HG02588 (cell line): ENCODE data around the gene IL21R.

Source experiments
- ATAC-seq: cut with Tn5 transposase; IDR thresholded peaks from one replicate; pipeline ENCODE4 v1.9.1; 2021; ENCODE audit warnings: mild to moderate bottlenecking, moderate library complexity; ENCODE audit not compliant: unreplicated experiment

The IL21R gene

GRCh38 chr16:27482397-27483087, 80.6 kb downstream of the IL21R start:
- ATAC-seq, result no peak

- ATAC-seq, result no peak
Measured at GRCh38 chr16:27483088-27483437, 81.1 kb downstream of the IL21R start.

GRCh38 chr16:27483624-27484023, 81.7 kb downstream of the IL21R start:
- ATAC-seq, result no peak

GRCh38 chr16:27485126-27485525, 83.2 kb downstream of the IL21R start:
- no peak for ATAC-seq

GRCh38 chr16:27485811-27486210, 83.8 kb downstream of the IL21R start:
- no peak for ATAC-seq

- no peak for ATAC-seq
Measured at GRCh38 chr16:27486344-27486743, 84.4 kb downstream of the IL21R start.

GRCh38 chr16:27486760-27487159, 84.8 kb downstream of the IL21R start:
- ATAC-seq, result no peak

GRCh38 chr16:27489421-27489820, 87.4 kb downstream of the IL21R start:
- ATAC-seq, result no peak

GRCh38 chr16:27489906-27490305, 87.9 kb downstream of the IL21R start:
- no peak for ATAC-seq

GRCh38 chr16:27491894-27492587, 90.1 kb downstream of the IL21R start:
- ATAC-seq, result no peak

GRCh38 chr16:27492588-27492979, 90.6 kb downstream of the IL21R start:
- ATAC-seq, result no peak

- no peak for ATAC-seq
Measured at GRCh38 chr16:27495191-27495590, 93.2 kb downstream of the IL21R start.

- no peak for ATAC-seq
Measured at GRCh38 chr16:27498031-27498825, 96.3 kb downstream of the IL21R start.

GRCh38 chr16:27498916-27499658, 97.1 kb downstream of the IL21R start:
- ATAC-seq, result no peak

- no peak for ATAC-seq
Measured at GRCh38 chr16:27499659-27500055, 97.7 kb downstream of the IL21R start.

GRCh38 chr16:27500801-27501200, 98.8 kb downstream of the IL21R start:
- no peak for ATAC-seq
